DLD1 (cell line): ENCODE results near the gene GABRQ.
"Not testable (repeated sequence)": the region's sequence is repeated elsewhere in the genome, so short reads cannot be mapped to it uniquely, and the experiment has no call there.

Experiments
- in situ Hi-C: cut with HindIII; loops from 2 replicates; pipeline ENCODE4 v1.10.0; 2017; ENCODE audit warnings: low sequenced_read_pairs

GABRQ gene

DNA sequence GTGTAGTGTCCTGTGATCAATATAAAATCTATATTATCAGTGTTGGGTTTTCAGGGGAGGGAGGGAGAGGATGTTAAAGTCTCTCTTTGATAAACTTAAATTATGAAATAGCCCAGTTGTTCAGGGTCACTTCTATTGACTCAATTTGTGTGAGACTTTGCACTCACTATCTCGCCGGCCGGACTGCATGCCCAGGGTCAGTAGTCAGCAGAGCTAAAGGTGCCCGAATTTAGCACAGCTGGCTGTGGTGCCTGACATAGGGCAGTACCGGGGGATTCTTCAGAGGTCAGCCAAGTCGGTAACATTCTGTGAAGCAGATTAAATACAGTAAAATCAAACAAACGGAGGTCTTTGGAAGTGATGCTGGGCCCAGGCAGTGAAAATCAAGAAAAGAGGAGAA is 19.2 kb downstream of the GABRQ start:
- in situ Hi-C loops = no loop called here

GRCh38 chrX:152658302-152658701 is 20.6 kb downstream of the GABRQ start:
- in situ Hi-C loops = no loop called here

DNA sequence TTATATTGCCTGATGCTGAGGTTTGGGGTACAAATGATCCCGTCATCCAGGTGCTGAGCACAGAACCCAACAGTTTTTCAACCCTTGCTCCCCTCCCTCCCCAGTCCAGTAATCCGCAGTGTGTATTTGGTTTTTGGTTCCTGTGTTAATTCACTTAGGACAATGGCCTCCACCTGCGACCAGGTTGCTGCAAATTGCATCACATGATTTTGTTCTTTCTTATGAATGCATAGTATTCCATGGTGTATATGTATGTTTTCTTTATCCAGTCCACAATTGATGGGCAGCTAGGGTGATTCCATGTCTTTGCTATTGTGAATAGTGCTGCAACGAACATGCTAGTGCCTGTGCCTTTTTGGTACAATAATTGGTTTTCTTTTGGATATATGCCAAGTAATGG is 25.4 kb downstream of the GABRQ start:
- in situ Hi-C loops = no loop called here

DNA sequence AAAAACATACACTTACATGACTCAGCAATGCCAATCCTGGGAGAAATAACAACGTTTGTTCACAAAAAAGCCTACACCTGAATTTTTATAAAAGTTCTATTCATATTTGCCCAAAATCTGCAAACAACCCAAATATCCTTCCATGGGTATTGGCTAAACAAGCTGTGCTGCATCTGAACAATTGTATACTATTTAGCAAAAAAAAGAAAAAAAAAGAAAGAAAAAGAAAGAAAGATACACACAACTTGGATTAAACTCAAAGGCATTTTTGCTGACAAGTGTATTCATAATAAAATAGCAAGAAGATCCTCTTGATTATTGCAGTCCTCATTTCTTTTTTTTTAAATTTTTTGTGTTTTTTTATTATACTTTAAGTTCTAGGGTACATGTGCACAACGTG is 36.4 kb downstream of the GABRQ start:
- in situ Hi-C loops = no loop called here

DNA sequence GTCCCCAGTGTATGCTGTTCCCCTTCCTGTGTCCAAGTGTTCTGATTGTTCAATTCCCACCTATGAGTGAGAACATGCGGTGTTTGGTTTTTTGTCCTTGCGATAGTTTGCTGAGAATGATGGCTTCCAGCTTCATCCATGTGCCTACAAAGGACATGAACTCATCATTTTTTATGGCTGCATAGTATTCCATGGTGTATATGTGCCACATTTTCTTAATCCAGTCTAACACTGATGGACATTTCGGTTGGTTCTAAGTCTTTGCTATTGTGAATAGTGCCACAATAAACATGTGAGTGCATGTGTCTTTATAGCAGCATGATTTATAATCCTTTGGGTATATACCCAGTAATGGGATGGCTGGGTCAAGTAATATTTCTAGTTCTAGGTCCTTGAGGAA is 37.0 kb downstream of the GABRQ start:
- in situ Hi-C loops = not testable (repeated sequence)

DNA sequence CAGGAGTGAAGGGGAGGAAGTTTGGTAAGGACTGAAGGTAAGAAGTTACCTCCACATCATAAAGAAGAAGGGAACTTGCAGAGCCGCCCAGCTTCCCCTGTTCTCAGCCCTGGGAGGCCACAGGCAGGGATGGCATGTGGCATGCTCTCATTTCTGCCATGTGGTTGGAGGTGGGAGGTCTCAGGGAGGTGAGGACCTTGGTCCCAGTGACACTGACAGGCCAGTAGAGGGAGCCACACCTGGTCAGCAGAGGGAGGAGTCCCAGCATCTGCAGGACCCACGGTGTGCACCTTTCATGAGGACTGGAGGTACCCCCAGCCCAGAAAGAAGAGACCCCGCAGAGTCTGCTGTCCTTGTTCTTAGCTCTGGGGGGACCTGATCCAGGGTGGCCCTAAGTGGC is 43.3 kb downstream of the GABRQ start:
- in situ Hi-C loops = not testable (repeated sequence)

GRCh38 chrX:152697952-152698931 is 60.5 kb downstream of the GABRQ start, which contains the start of gene MAGEA3:
Gene MAGEA3, plus strand, starts transcription at chrX:152698794. Its CDS starts 2,039 bp downstream, at chrX:152700833.
- in situ Hi-C loops = not testable (repeated sequence)

- in situ Hi-C loops = not testable (repeated sequence)
Observed at GRCh38 chrX:152700390-152700789, 62.7 kb downstream of the GABRQ start.

DNA sequence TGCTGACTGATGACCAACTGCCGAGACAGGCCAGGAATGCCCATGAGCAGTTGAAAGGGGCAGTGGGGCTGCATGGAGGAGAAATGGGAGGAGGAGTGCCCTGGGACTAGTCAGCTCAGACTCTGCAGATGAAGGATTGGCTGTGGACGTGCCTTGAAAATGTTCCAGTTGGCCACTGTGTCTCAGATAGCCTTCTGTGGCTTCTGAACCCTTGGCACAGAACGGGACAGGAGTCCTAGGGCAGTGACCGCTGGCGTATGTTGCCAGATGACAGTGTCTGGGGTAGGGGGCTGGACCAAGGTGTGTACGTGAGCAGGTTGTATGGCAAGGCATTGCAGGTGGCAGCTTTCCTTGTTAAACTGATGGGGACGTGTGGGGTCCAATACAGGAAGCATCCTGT is 68.8 kb downstream of the GABRQ start:
- in situ Hi-C loops = not testable (repeated sequence)
